Measurements from ENCODE around the gene LUC7L. TPM values are rescaled to one million over a fixed set of nuclear protein-coding genes. Genes with fewer than 3 reads are reported as not detected.
"Not testable (repeated sequence)": the region's sequence is repeated elsewhere in the genome, so short reads cannot be mapped to it uniquely, and the experiment has no call there.

The LUC7L gene
- total and polyA plus RNA-seq, 5 donors from 2014 or later: 8.9 to 152 (median 9.8) TPM

- DNase-seq (peak; percentile 90 to 96 (median 95)), ATAC-seq (ENCODE audit: low read depth in 2 of 2) (peak; percentile 87)
- H3K27me3 Mint-ChIP-seq: peaks cover 5% of the 10 kb centered on the region
- peak within 1 kb of the TSS; percentile 91 to 97 (median 93) for H3K4me3 Mint-ChIP-seq
- H3K27ac ChIP-seq (ENCODE audit: insufficient read depth, low read length, poor library complexity, severe bottlenecking): peak within 1 kb of the TSS; percentile 99
- H3K4me3 ChIP-seq (ENCODE audit: low read depth, low read length): peak within 1 kb of the TSS; percentile 95
- H3K36me3 ChIP-seq (ENCODE audit: control insufficient read depth, insufficient read depth, low read length): no peaks in the 10 kb centered on the region
- no peaks in the 10 kb centered on the region for H3K9me3 ChIP-seq (ENCODE audit: control insufficient read depth in 2 of 2, low read length in 2 of 2)
- no peaks in the 10 kb centered on the region for H3K36me3 Mint-ChIP-seq
- H3K27ac Mint-ChIP-seq: peak within 1 kb of the TSS; percentile 97 to 99 (median 98)
- no peaks in the 10 kb centered on the region for H3K9me3 Mint-ChIP-seq
- H3K4me1 Mint-ChIP-seq: peaks cover 4 to 24% (median 10%) of the 10 kb centered on the region in 4 donors
- H3K4me1 ChIP-seq (ENCODE audit: control insufficient read depth, insufficient read depth, low read length, poor library complexity, severe bottlenecking): peaks cover 15% of the 10 kb centered on the region
- H3K27me3 ChIP-seq (ENCODE audit: control insufficient read depth, insufficient read depth, low read length): no peaks in the 10 kb centered on the region
Observed at GRCh38 chr16:234468-235305, 5.4 kb upstream of the LUC7L start, which contains the start of gene FAM234A. FAM234A (plus strand) TSS chr16:234821; CDS start chr16:254414, 19,593 bp downstream.

DNA sequence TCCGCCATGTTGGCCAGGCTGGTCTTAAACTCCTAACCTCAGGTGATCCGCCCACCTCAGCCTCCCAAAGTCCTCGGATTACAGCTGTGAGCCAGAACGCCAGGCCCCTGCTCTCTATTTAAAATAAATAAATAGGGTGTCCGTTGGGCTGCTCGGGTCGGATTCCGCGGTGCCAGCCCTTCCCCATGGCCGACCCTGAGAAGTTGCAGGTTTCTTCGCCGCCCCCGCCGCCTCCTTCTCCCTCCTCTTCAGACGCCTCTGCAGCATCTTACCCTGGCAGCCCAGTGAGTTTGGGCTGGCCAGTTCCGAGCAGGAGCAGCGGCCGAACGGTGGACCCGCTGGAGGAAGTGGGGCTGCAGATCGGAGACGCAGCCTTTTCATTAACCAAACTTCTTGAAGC is 1.7 kb upstream of the LUC7L start:
- H3K4me3 Mint-ChIP-seq: peak overlapping the region in 2 of 4 donors; percentile 51 to 64
- no peak overlapping the region for H3K27ac Mint-ChIP-seq
- no peaks in the 10 kb centered on the region for H3K9me3 Mint-ChIP-seq
- H3K4me1 ChIP-seq (ENCODE audit: control insufficient read depth, insufficient read depth, low read length, poor library complexity, severe bottlenecking): peaks cover 41% of the 10 kb centered on the region
- no peaks in the 10 kb centered on the region for H3K27me3 ChIP-seq (ENCODE audit: control insufficient read depth, insufficient read depth, low read length)
- H3K36me3 Mint-ChIP-seq: peaks cover 18% of the 10 kb centered on the region
- H3K9me3 ChIP-seq (ENCODE audit: control insufficient read depth in 2 of 2, low read length in 2 of 2): no peaks in the 10 kb centered on the region
- no peak for ATAC-seq (ENCODE audit: low read depth in 2 of 2)
- no peak overlapping the region for H3K27ac ChIP-seq (ENCODE audit: insufficient read depth, low read length, poor library complexity, severe bottlenecking)
- H3K4me1 Mint-ChIP-seq: peaks cover 21 to 47% (median 35%) of the 10 kb centered on the region in 4 donors
- H3K36me3 ChIP-seq (ENCODE audit: control insufficient read depth, insufficient read depth, low read length): peaks cover 16% of the 10 kb centered on the region
- no peak for DNase-seq
- peaks cover 5% of the 10 kb centered on the region for H3K27me3 Mint-ChIP-seq
- H3K4me3 ChIP-seq (ENCODE audit: low read depth, low read length): no peak overlapping the region

- H3K9me3 ChIP-seq (ENCODE audit: control insufficient read depth in 2 of 2, low read length in 2 of 2); H3K9me3 Mint-ChIP-seq; DNase-seq; H3K27me3 Mint-ChIP-seq; H3K27ac ChIP-seq (ENCODE audit: insufficient read depth, low read length, poor library complexity, severe bottlenecking); H3K27me3 ChIP-seq (ENCODE audit: control insufficient read depth, insufficient read depth, low read length); H3K4me3 ChIP-seq (ENCODE audit: low read depth, low read length); ATAC-seq (ENCODE audit: low read depth in 2 of 2): not testable (repeated sequence)
- Mint-ChIP-seq H3K4me3 (peak overlapping the region in 2 of 4 donors; percentile 51 to 93), H3K27ac (peak overlapping the region in 1 of 3 donors; percentile 52), H3K36me3 (peaks cover 22% of the 10 kb centered on the region), H3K4me1 (peaks cover 20 to 45% (median 34%) of the 10 kb centered on the region in 4 donors)
- H3K36me3 ChIP-seq (ENCODE audit: control insufficient read depth, insufficient read depth, low read length): peaks cover 20% of the 10 kb centered on the region
- peaks cover 36% of the 10 kb centered on the region for H3K4me1 ChIP-seq (ENCODE audit: control insufficient read depth, insufficient read depth, low read length, poor library complexity, severe bottlenecking)
Observed at GRCh38 chr16:230351-230750, 1.1 kb upstream of the LUC7L start.

DNA sequence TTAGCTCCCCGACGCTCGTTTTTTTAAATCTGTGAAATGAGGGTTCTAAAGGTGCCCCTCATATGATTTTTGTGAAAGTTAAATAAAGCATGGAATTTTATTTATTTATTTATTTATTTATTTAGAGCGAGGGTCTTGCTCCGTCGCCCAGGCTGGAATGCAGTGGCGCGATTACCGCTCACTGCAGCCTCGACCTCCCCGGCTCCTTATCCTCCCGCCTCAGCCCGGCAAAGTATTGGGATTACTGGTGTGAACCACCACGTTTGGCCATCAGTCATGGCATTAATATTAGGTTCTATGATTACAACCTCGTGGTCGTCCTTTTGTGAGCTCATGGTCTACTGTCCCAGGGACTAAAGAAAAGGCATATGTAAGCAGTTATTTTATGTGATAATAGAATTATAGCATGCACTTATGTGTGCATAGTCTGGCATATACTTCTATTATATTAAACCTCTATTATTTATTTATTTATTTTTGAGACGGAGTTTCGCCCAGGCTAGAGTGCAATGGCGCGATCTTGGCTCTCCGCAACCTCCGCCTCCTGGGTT is 557 bp upstream of the LUC7L start:
- ATAC-seq (ENCODE audit: low read depth in 2 of 2): no peak
- H3K4me3 ChIP-seq (ENCODE audit: low read depth, low read length): peak overlapping the region; percentile 71

DNA sequence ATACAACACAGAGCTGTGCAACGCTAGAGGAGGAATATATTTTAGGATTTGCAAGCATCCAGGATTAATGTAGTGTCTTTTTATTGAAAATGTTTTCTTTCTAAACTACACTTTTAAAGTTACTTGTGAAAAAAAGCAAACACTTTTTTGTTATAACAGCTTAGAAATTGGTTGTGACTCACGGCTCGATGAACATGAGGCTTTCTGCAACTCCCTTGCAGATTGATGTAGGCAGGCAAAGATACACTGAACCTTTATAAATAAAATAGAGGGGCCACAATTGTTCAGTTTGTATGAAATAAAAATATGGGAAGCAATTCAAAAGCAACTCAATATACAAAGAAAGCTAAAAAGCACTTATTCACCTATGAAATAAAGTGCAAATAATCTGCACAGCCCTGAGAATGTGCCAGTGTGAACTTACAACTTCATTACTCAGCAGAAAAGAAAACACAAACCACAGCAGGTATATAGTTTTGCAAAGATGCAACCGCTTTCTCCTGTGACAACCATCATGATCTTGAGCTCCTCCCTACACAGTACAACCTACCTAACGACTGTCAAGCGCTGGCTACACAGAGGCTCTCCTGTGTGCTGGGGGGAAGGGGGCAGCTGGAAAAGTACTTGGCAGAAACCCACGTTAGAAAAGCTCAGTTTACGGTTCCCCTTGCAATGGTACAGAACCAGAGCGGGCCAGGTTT is 948 bp downstream of the LUC7L start:
- no peaks in the 10 kb centered on the region for H3K9me3 Mint-ChIP-seq
- Histone ChIP-seq H3K36me3 (ENCODE audit: control insufficient read depth, insufficient read depth, low read length) (peaks cover 34% of the 10 kb centered on the region), H3K9me3 (ENCODE audit: control insufficient read depth in 2 of 2, low read length in 2 of 2) (no peaks in the 10 kb centered on the region), H3K27me3 (ENCODE audit: control insufficient read depth, insufficient read depth, low read length) (no peaks in the 10 kb centered on the region), H3K4me3 (ENCODE audit: low read depth, low read length) (peak overlapping the region; percentile 69), H3K27ac (ENCODE audit: insufficient read depth, low read length, poor library complexity, severe bottlenecking) (peak overlapping the region; percentile 94), H3K4me1 (ENCODE audit: control insufficient read depth, insufficient read depth, low read length, poor library complexity, severe bottlenecking) (peaks cover 28% of the 10 kb centered on the region)
- DNase-seq (peak in 2 of 3 donors; percentile 18 to 54), ATAC-seq (ENCODE audit: low read depth in 2 of 2) (peak in 1 of 2 donors; percentile 9)
- peaks cover 22% of the 10 kb centered on the region for H3K36me3 Mint-ChIP-seq
- peaks cover 20 to 36% (median 28%) of the 10 kb centered on the region in 4 donors for H3K4me1 Mint-ChIP-seq
- peak overlapping the region; percentile 90 to 95 (median 92) for H3K4me3 Mint-ChIP-seq
- H3K27me3 Mint-ChIP-seq: no peaks in the 10 kb centered on the region
- H3K27ac Mint-ChIP-seq: peak overlapping the region; percentile 50 to 95 (median 87)

More for the DNA sequence above, 557 bp upstream of the LUC7L start:
- no peak for DNase-seq
- Mint-ChIP-seq H3K4me3 (peak overlapping the region; percentile 86 to 93 (median 91)), H3K27me3 (no peaks in the 10 kb centered on the region), H3K27ac (peak overlapping the region in 2 of 3 donors; percentile 62 to 87), H3K4me1 (peaks cover 20 to 41% (median 29%) of the 10 kb centered on the region in 4 donors), H3K9me3 (no peaks in the 10 kb centered on the region), H3K36me3 (peaks cover 22% of the 10 kb centered on the region)
- H3K27me3 ChIP-seq (ENCODE audit: control insufficient read depth, insufficient read depth, low read length): no peaks in the 10 kb centered on the region
- peaks cover 23% of the 10 kb centered on the region for H3K36me3 ChIP-seq (ENCODE audit: control insufficient read depth, insufficient read depth, low read length)
- H3K27ac ChIP-seq (ENCODE audit: insufficient read depth, low read length, poor library complexity, severe bottlenecking): peak overlapping the region; percentile 94
- H3K4me1 ChIP-seq (ENCODE audit: control insufficient read depth, insufficient read depth, low read length, poor library complexity, severe bottlenecking): peaks cover 33% of the 10 kb centered on the region
- no peaks in the 10 kb centered on the region for H3K9me3 ChIP-seq (ENCODE audit: control insufficient read depth in 2 of 2, low read length in 2 of 2)

DNA sequence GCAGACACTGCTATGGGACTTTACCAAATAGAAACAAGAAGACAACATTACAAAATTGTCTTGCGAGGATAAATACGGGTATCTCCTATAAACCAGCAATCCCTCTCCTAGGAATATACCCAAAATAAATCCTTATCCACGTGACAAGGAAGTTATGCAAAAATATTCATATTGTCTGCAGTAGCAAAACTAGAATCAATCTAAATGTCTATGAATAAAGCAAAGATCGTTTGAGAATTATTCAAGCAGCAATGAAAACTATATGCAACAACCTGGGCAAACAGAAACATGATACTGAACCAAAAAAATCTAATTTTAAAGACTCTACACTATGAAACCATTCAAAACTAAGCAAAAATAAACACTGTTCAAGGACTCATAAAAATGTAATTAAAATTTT is 9.2 kb downstream of the LUC7L start:
- Mint-ChIP-seq H3K27me3 (no peaks in the 10 kb centered on the region), H3K9me3 (no peaks in the 10 kb centered on the region), H3K27ac (no peak overlapping the region), H3K36me3 (peaks cover 19% of the 10 kb centered on the region), H3K4me1 (peaks cover 0 to 19% (median 10%) of the 10 kb centered on the region in 4 donors), H3K4me3 (no peak overlapping the region)
- no peak for DNase-seq
- H3K9me3 ChIP-seq (ENCODE audit: control insufficient read depth in 2 of 2, low read length in 2 of 2): no peaks in the 10 kb centered on the region
- no peak for ATAC-seq (ENCODE audit: low read depth in 2 of 2)
- no peak overlapping the region for H3K4me3 ChIP-seq (ENCODE audit: low read depth, low read length)
- no peak overlapping the region for H3K27ac ChIP-seq (ENCODE audit: insufficient read depth, low read length, poor library complexity, severe bottlenecking)
- H3K4me1 ChIP-seq (ENCODE audit: control insufficient read depth, insufficient read depth, low read length, poor library complexity, severe bottlenecking): no peaks in the 10 kb centered on the region
- H3K36me3 ChIP-seq (ENCODE audit: control insufficient read depth, insufficient read depth, low read length): peaks cover 70% of the 10 kb centered on the region
- H3K27me3 ChIP-seq (ENCODE audit: control insufficient read depth, insufficient read depth, low read length): no peaks in the 10 kb centered on the region

GRCh38 chr16:212999-213398 is 16.2 kb downstream of the LUC7L start:
- Histone ChIP-seq H3K4me1 (ENCODE audit: control insufficient read depth, insufficient read depth, low read length, poor library complexity, severe bottlenecking) (no peaks in the 10 kb centered on the region), H3K36me3 (ENCODE audit: control insufficient read depth, insufficient read depth, low read length) (peaks cover 69% of the 10 kb centered on the region), H3K9me3 (ENCODE audit: control insufficient read depth in 2 of 2, low read length in 2 of 2) (no peaks in the 10 kb centered on the region), H3K27ac (ENCODE audit: insufficient read depth, low read length, poor library complexity, severe bottlenecking) (no peak overlapping the region), H3K4me3 (ENCODE audit: low read depth, low read length) (no peak overlapping the region), H3K27me3 (ENCODE audit: control insufficient read depth, insufficient read depth, low read length) (no peaks in the 10 kb centered on the region)
- peaks cover 4 to 15% (median 11%) of the 10 kb centered on the region in 4 donors for H3K4me1 Mint-ChIP-seq
- H3K9me3 Mint-ChIP-seq: no peaks in the 10 kb centered on the region
- no peaks in the 10 kb centered on the region for H3K27me3 Mint-ChIP-seq
- peak overlapping the region in 1 of 3 donors; percentile 59 for H3K27ac Mint-ChIP-seq
- no peak for ATAC-seq (ENCODE audit: low read depth in 2 of 2)
- DNase-seq: no peak
- peaks cover 18% of the 10 kb centered on the region for H3K36me3 Mint-ChIP-seq
- H3K4me3 Mint-ChIP-seq: no peak overlapping the region

Data from CD4-positive, CD25-positive, alpha-beta regulatory T cell (primary cell).